ENCODE data around the gene ZNF22. TPM values are rescaled to one million over a fixed set of nuclear protein-coding genes. Genes with fewer than 3 reads are reported as not detected.

Gene ZNF22
- total RNA-seq, 1 donor from 2014 or later, result 26.9 TPM

DNA sequence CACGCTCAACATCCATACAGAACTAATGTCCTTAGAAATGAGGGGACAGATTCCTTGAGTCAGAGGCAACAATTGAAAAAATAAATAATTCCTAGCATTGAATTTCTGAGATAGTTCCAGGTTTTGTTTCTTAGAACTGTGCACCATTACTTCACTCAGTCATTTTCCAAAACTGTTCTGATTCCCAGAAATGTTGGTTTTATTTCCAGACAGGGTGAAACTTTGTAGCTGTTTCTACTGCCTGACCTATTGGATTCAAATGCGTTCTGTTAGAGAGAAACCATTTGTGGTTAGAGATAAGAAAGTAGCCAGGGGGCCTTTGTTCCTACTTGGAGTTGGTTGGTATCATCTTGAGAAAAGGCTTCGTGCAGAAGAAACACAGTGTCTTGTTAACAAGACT, 14.1 kb upstream of the ZNF22 start:
- DNase-seq, result no peak

DNA sequence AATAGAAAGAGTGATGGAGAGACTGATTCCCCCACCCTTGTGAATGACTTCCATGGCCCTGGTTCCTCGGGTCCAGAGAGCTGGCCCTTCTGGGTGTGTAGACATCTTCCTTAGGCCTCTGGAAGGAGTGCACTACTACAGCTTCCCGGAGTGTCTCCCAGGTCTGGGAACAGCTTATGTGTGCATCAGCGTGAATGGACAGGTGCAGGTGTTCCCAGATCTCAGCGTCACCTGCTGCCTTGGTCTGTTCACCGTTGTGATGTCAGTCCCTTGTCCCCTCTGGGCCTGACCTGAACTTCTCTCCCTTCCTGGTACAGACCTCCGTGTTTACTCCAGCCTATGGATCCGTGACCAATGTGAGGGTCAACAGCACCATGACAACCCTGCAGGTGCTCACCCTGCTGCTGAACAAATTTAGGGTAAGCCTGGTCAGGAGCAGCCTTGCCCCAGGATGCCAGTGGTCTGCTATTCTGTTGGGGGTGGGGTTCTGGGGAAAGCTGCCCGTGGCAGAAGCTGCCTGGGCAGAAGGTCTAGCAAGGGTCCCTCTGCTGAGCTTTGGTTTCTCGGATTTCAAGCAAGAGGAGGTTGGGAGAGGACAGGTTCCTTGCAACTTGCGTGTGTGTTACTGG, 11.7 kb upstream of the ZNF22 start:
- TF ChIP-seq, protein P1, sequence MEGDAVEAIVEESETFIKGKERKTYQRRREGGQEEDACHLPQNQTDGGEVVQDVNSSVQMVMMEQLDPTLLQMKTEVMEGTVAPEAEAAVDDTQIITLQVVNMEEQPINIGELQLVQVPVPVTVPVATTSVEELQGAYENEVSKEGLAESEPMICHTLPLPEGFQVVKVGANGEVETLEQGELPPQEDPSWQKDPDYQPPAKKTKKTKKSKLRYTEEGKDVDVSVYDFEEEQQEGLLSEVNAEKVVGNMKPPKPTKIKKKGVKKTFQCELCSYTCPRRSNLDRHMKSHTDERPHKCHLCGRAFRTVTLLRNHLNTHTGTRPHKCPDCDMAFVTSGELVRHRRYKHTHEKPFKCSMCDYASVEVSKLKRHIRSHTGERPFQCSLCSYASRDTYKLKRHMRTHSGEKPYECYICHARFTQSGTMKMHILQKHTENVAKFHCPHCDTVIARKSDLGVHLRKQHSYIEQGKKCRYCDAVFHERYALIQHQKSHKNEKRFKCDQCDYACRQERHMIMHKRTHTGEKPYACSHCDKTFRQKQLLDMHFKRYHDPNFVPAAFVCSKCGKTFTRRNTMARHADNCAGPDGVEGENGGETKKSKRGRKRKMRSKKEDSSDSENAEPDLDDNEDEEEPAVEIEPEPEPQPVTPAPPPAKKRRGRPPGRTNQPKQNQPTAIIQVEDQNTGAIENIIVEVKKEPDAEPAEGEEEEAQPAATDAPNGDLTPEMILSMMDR (IDR thresholded peaks at IDR 0.05), result no peak
- no peak overlapping the region for H3K27ac ChIP-seq
- H3K27me3 ChIP-seq, result no peaks in the 10 kb centered on the region
- DNase-seq, result no peak
- peaks cover 48% of the 10 kb centered on the region for H3K4me1 ChIP-seq
- no peak overlapping the region for H3K4me3 ChIP-seq
- no peak for ATAC-seq
- H3K9me3 ChIP-seq, result no peaks in the 10 kb centered on the region
- intact Hi-C loops (cut with DNase I), result no loop called here
- peaks cover 28% of the 10 kb centered on the region for H3K36me3 ChIP-seq

More for the DNA sequence above, 14.1 kb upstream of the ZNF22 start:
- TF ChIP-seq, protein P1 (IDR thresholded peaks at IDR 0.05), result no peak
- H3K27me3 ChIP-seq, result no peaks in the 10 kb centered on the region
- peaks cover 22% of the 10 kb centered on the region for H3K36me3 ChIP-seq
- peaks cover 55% of the 10 kb centered on the region for H3K4me1 ChIP-seq
- intact Hi-C loops (cut with DNase I), result no loop called here
- ATAC-seq, result no peak
- H3K4me3 ChIP-seq, result no peak overlapping the region
- H3K9me3 ChIP-seq, result no peaks in the 10 kb centered on the region
- peak overlapping the region; percentile 68 for H3K27ac ChIP-seq

DNA sequence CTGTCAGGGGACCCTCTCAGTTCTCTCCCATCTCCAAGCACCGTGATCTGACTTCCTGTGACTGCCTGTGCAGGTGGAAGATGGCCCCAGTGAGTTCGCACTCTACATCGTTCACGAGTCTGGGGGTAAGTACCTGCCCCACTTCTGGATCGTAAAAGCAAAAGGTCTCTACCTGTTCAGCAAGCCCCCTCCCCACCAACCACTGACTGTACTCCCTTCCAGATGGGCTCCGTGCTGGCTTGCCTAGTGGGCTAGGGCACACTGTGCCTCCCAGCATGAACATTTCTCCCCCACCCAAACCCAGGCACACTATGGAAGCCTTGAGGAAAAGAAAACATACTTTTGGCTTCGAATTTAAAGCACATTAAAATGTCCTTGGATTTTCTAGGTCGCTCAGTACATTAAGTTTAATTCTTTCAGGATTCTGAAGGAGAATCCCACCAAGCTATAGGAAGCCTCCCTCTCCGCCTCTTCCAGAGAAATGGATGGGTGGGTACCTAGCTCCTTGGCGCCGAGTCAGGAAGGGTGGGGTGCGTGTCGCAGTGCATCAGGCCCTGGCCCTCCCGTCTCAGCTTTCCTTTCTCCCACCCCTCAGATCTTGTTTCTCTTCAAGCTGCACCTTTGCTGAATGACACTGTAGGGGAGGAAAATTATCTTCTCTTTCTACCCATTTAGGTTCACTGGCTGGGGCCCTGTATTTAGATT, 11.0 kb upstream of the ZNF22 start:
- intact Hi-C loops (cut with DNase I), result no loop called here
- DNase-seq, result no peak
- H3K36me3 ChIP-seq, result peaks cover 28% of the 10 kb centered on the region
- no peak overlapping the region for H3K4me3 ChIP-seq
- H3K27me3 ChIP-seq, result no peaks in the 10 kb centered on the region
- no peak for ATAC-seq
- peak overlapping the region; percentile 17 for H3K27ac ChIP-seq
- TF ChIP-seq, protein P1 (IDR thresholded peaks at IDR 0.05), result no peak
- H3K4me1 ChIP-seq, result peaks cover 48% of the 10 kb centered on the region
- H3K9me3 ChIP-seq, result no peaks in the 10 kb centered on the region

DNA sequence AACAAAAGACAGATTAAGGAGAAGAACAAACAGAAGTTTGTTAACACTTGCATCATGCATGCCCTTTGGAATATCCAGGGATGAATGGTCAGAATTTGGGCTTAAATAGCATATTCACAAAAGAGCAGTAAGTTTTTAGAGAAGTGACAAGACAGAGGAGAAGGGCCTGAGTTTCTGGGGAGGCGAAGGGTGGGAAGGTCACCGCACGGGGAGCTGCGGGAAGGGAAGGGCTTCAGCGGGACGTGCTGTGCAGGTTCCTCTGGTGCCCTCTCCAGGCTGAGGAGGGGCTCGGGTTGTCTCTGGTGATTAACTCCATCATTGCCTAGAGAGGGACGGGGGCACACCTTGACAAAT, 10.4 kb upstream of the ZNF22 start:
- H3K9me3 ChIP-seq, result no peaks in the 10 kb centered on the region
- no peak overlapping the region for H3K4me3 ChIP-seq
- H3K4me1 ChIP-seq, result peaks cover 49% of the 10 kb centered on the region
- H3K27ac ChIP-seq, result peak overlapping the region; percentile 17
- peaks cover 23% of the 10 kb centered on the region for H3K36me3 ChIP-seq
- no peaks in the 10 kb centered on the region for H3K27me3 ChIP-seq
- TF ChIP-seq, protein P1 (IDR thresholded peaks at IDR 0.05), result peak; percentile 25
- DNase-seq (no peak), ATAC-seq (no peak)
- intact Hi-C loops (cut with DNase I), result no loop called here

DNA sequence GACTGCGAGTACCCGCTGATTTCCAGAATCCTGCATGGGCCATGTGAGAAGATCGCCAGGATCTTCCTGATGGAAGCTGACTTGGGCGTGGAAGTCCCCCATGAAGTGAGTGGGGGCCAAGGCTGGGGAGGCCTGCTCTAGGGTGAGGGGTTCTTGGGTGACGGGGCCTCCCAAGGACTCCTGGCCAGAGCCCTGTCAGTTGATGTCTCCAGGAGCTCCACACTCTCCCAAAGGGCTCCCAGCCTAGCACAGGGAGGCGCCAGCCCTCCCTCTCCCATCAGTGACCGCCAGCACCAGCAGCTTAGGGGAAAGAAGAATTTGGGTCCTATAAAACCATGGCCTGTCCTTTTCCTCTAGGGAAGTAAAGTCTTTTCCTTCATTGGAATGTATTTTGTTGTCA, 9.8 kb upstream of the ZNF22 start:
- peaks cover 51% of the 10 kb centered on the region for H3K4me1 ChIP-seq
- TF ChIP-seq, protein P1 (IDR thresholded peaks at IDR 0.05), result no peak
- ATAC-seq (no peak), DNase-seq (no peak)
- intact Hi-C loops (cut with DNase I), result no loop called here
- H3K9me3 ChIP-seq, result no peaks in the 10 kb centered on the region
- H3K27me3 ChIP-seq, result no peaks in the 10 kb centered on the region
- H3K27ac ChIP-seq, result no peak overlapping the region
- no peak overlapping the region for H3K4me3 ChIP-seq
- peaks cover 21% of the 10 kb centered on the region for H3K36me3 ChIP-seq

All from upper lobe of right lung (tissue), 1 donor.